Urinary bladder (tissue), 4 donors: ENCODE measurements around the gene LILRB1. TPM values are rescaled to one million over a fixed set of nuclear protein-coding genes. Genes with fewer than 3 reads are reported as not detected.
"Not testable (repeated sequence)": the region's sequence is repeated elsewhere in the genome, so short reads cannot be mapped to it uniquely, and the experiment has no call there.

ENCODE experiments used
- DNase-seq: peaks from one replicate; pipeline ENCODE4 v3.0.0-alpha.2; 2015; ENCODE audit errors: extremely low spot score
- H3K27ac ChIP-seq: one replicate; pipeline ENCODE4 v1.5.1; 2013; ENCODE audit warnings: low read depth, mild to moderate bottlenecking, moderate library complexity
- H3K36me3 ChIP-seq: one replicate; pipeline ENCODE4 v1.6.1; 2013; ENCODE audit warnings: mild to moderate bottlenecking, moderate library complexity; ENCODE audit not compliant: insufficient read depth
- H3K4me1 ChIP-seq: one replicate; pipeline ENCODE4 v1.6.1; 2013; ENCODE audit warnings: mild to moderate bottlenecking, moderate library complexity; ENCODE audit not compliant: insufficient read depth
- H3K4me3 ChIP-seq: one replicate; pipeline ENCODE4 v1.5.1; 2013; ENCODE audit warnings: low read depth, low read length
- WGBS: extraction: QIAGEN DNeasy Blood & Tissue Kit; methylation state at CpG from one replicate; pipeline ENCODE4 v1.1.7; 2013; 5-methylcytosine and 5-hydroxymethylcytosine counted together
- polyA plus RNA-seq: library from polyadenylated mRNA; stranded (reverse); fragments of 200-250 nt; gene quantifications from one replicate; pipeline ENCODE4 v1.2.3, GENCODE V29; 2013
- total RNA-seq: library from RNA; depleted of rRNA; stranded (reverse); fragments of >200 nt; gene quantifications from one replicate; pipeline ENCODE4 v1.2.3, GENCODE V29; 2014
- donor health status: healthy with polysubstance abuse.
- donor health status: healthy.

Gene LILRB1
- total and polyA plus RNA-seq, 2 donors: 1.3 to 1.7 TPM

- 80% methylated on average over 16 of the region's 16 CpGs for WGBS
- DNase-seq, H3K36me3 ChIP-seq, H3K27ac ChIP-seq, H3K4me1 ChIP-seq, H3K4me3 ChIP-seq: not testable (repeated sequence)
These were observed 2.2 kb downstream of the LILRB1 start for GRCh38 chr19:54632517-54632916.

GRCh38 chr19:54633401-54633800, 3.1 kb downstream of the LILRB1 start:
- Histone ChIP-seq H3K4me3 (no peak overlapping the region), H3K27ac (no peak overlapping the region), H3K36me3 (no peaks in the 10 kb centered on the region), H3K4me1 (no peaks in the 10 kb centered on the region)
- 67% methylated on average over 7 of the region's 7 CpGs for WGBS
- no peak for DNase-seq

DNA sequence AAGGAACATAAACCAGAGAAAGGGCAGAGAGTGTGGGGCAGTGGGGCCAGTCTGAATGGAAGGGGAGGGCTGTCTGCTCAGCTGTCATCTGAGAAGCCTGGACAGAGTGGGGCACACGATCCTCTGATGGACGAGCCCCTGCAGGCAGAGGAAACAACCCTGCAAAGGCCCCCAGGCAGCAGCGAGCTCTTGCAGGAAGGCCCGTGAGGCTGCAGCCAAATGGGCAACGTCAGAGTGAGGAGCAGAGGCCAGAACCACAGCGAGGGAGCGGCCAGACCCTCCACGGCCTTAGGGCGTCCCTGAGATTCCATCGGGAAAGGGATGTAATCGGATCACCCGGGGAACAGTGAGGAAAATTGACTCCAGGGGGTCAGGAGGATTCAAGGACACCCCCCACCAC, 5.8 kb downstream of the LILRB1 start:
- 14% methylated on average over 12 of the region's 12 CpGs for WGBS
- not testable (repeated sequence) for H3K36me3 ChIP-seq, H3K4me3 ChIP-seq, H3K4me1 ChIP-seq, H3K27ac ChIP-seq, DNase-seq

DNA sequence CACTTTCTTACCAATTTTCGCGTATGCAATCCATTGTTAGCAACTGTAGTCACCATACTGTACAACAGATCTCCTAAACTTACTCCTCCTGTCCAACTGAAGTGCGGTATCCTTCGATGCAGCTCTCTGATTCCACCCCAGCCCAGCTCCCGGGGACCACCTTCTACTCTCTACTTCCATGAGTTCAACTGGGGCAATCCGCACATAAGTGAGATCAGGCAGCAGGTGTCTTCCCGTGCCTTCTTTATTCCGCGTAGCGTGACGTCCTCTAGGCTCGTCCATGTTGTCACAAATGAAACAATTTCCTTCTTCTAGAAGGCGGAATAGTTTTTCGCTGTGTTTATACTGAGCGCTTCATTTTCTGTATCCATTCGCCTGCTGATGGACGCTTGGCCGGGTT, 8.4 kb downstream of the LILRB1 start:
- Histone ChIP-seq H3K4me1 (no peaks in the 10 kb centered on the region), H3K27ac (no peak overlapping the region), H3K36me3 (no peaks in the 10 kb centered on the region), H3K4me3 (no peak overlapping the region)
- no peak for DNase-seq
- 91% methylated on average over 18 of the region's 18 CpGs for WGBS

DNA sequence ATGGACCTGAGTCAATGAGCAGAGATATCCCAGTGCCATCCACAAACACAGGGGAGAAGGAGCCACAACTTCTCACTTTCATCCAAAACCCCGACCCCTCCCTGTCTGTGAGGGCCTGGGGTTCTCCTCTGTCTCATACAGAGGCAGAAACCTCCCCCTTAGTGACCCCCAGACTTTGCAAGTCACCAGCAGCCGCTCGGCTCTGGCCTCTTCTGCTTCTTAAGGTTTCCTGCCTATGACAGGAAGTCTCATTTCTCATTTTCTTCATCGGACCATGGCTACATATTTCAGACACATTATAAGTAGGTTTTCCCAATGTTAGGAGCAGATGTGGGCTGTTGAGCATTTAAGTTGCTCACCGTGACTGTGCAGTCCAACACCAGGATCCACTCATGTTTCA, 12.7 kb downstream of the LILRB1 start:
- H3K4me3 ChIP-seq, DNase-seq, H3K4me1 ChIP-seq, H3K36me3 ChIP-seq, H3K27ac ChIP-seq: not testable (repeated sequence)
- 49% methylated on average over 5 of the region's 5 CpGs for WGBS

GRCh38 chr19:54643583-54643982, 13.3 kb downstream of the LILRB1 start:
- H3K36me3 ChIP-seq, H3K4me1 ChIP-seq, H3K4me3 ChIP-seq, H3K27ac ChIP-seq, DNase-seq: not testable (repeated sequence)
- 53% methylated on average over 4 of the region's 6 CpGs for WGBS

DNA sequence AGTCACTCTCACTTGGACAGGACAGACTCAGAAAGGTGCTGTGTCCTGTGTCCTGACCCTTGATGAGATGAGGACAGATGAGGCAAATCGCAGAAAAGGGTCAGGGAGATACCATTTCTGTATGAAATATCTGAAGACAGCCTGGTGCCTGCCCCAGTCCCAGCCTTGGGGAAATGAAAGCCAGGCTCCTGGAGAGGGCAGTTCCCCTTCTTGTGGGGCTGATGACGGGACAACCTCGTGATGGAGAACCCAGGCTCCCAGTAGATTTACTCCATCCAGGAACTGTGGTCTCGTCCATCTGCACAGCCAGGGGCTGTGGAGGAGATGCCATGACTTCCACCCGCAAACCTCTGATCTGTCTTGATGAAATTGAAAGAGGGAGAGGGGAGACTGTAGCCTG, 13.8 kb downstream of the LILRB1 start:
- H3K27ac ChIP-seq: no peak overlapping the region
- no peaks in the 10 kb centered on the region for H3K36me3 ChIP-seq
- H3K4me3 ChIP-seq: no peak overlapping the region
- WGBS: 63% methylated on average over 4 of the region's 5 CpGs
- H3K4me1 ChIP-seq: no peaks in the 10 kb centered on the region
- no peak for DNase-seq

- Histone ChIP-seq H3K4me3 (no peak overlapping the region), H3K27ac (no peak overlapping the region), H3K36me3 (no peaks in the 10 kb centered on the region), H3K4me1 (no peaks in the 10 kb centered on the region)
- no peak for DNase-seq
- WGBS: 86% methylated on average over 19 of the region's 19 CpGs
These were observed 16.1 kb downstream of the LILRB1 start for GRCh38 chr19:54646331-54646841.

DNA sequence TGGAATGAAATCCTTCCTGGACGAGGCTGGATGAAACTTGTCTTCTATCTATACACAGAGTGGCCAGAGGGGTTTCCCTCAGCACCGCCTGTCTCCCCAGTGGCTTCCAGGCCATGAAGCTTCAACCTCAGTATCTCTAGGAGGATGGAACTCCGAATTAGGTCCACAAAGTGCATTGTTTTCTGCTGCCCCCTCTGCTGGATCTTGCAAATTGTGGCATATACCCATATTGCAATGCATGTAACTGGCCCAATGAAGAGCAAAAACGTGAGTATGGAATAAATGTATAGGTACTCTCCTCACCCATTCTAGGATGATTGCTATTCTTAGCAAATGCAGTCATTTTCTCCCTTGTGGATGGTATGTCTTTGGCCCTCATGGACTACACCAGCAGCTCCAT, 17.8 kb downstream of the LILRB1 start:
- Histone ChIP-seq H3K36me3 (no peaks in the 10 kb centered on the region), H3K27ac (no peak overlapping the region), H3K4me3 (no peak overlapping the region), H3K4me1 (no peaks in the 10 kb centered on the region)
- WGBS: 52% methylated on average over 4 of the region's 4 CpGs
- no peak for DNase-seq

- Histone ChIP-seq H3K27ac (no peak overlapping the region), H3K4me3 (no peak overlapping the region), H3K4me1 (no peaks in the 10 kb centered on the region), H3K36me3 (no peaks in the 10 kb centered on the region)
- WGBS: 82% methylated on average over 6 of the region's 6 CpGs
- no peak for DNase-seq
These were observed 19.9 kb downstream of the LILRB1 start for GRCh38 chr19:54650108-54650655.

- H3K4me1 ChIP-seq: no peaks in the 10 kb centered on the region
- H3K4me3 ChIP-seq: no peak overlapping the region
- WGBS: 40% methylated on average over 6 of the region's 6 CpGs
- no peaks in the 10 kb centered on the region for H3K36me3 ChIP-seq
- no peak for DNase-seq
- H3K27ac ChIP-seq: no peak overlapping the region
These were observed 23.0 kb downstream of the LILRB1 start for GRCh38 chr19:54653181-54653809.

- no peaks in the 10 kb centered on the region for H3K36me3 ChIP-seq
- H3K4me1 ChIP-seq: no peaks in the 10 kb centered on the region
- no peak overlapping the region for H3K4me3 ChIP-seq
- 70% methylated on average over 14 of the region's 14 CpGs for WGBS
- DNase-seq: no peak
- H3K27ac ChIP-seq: no peak overlapping the region
These were observed 24.4 kb downstream of the LILRB1 start for GRCh38 chr19:54654447-54655321.

- Histone ChIP-seq H3K4me3 (no peak overlapping the region), H3K4me1 (no peaks in the 10 kb centered on the region), H3K36me3 (no peaks in the 10 kb centered on the region), H3K27ac (no peak overlapping the region)
- no peak for DNase-seq
- 80% methylated on average over 6 of the region's 6 CpGs for WGBS
These were observed 29.0 kb downstream of the LILRB1 start for GRCh38 chr19:54659300-54659699.

GRCh38 chr19:54660306-54660705, 30.0 kb downstream of the LILRB1 start:
- no peak for DNase-seq
- Histone ChIP-seq H3K4me1 (no peaks in the 10 kb centered on the region), H3K4me3 (no peak overlapping the region), H3K36me3 (no peaks in the 10 kb centered on the region), H3K27ac (no peak overlapping the region)
- 83% methylated on average over 5 of the region's 5 CpGs for WGBS
